GM20431 (cell line): ENCODE data around the gene PPP1R1B.

Source experiments
- in situ Hi-C: fragments of 300-500 bp; cut with MseI, MboI; formaldehyde crosslinking; loops from one replicate; pipeline ENCODE4 v1.15.0; 2020; ENCODE audit warnings: low sequenced_read_pairs; ENCODE audit not compliant: unreplicated experiment

Gene PPP1R1B

GRCh38 chr17:39599665-39600231 is 27.0 kb upstream of the PPP1R1B start:
- in situ Hi-C loops = no loop called here

DNA sequence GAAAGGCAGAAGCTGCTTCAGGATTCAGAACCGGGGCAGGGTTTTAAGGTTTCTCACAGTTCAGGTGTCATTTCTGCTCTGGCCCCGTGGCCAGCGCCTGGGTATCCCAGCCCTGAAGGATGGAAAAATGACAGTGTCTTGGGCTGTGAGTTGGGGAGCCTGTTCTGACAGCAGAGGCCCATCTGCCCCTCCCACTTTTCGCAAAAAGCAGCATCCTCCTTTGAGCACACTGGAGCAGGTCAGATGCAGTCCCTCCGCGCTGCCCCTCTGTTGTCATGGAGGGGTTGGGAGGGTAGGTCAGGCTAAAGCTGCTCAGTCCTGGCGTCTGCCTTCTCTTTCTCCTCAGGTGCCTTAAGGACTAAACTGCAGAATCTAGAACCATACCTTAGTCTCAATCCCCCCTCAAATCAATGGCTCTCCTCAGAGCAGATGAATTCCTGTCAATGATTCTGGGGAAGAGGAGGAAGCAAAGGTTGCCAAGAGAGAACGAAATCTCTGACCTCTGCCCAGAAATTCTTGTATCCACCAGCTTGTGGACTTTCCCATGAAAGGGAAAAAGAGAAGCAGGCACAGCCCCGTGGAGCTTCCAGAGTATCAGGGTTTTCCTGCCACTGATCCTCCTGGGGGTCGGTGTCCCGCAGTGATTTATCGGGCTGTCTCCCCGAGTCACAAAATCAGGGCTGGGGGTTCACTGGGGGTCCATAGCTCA is 26.3 kb upstream of the PPP1R1B start:
- in situ Hi-C loops = no loop called here

- in situ Hi-C loops = no loop called here
Measured at GRCh38 chr17:39600997-39601597, 25.7 kb upstream of the PPP1R1B start.

GRCh38 chr17:39601758-39602532 is 24.8 kb upstream of the PPP1R1B start:
- in situ Hi-C loops = no loop called here

GRCh38 chr17:39602533-39603303 is 24.0 kb upstream of the PPP1R1B start:
- in situ Hi-C loops = no loop called here

DNA sequence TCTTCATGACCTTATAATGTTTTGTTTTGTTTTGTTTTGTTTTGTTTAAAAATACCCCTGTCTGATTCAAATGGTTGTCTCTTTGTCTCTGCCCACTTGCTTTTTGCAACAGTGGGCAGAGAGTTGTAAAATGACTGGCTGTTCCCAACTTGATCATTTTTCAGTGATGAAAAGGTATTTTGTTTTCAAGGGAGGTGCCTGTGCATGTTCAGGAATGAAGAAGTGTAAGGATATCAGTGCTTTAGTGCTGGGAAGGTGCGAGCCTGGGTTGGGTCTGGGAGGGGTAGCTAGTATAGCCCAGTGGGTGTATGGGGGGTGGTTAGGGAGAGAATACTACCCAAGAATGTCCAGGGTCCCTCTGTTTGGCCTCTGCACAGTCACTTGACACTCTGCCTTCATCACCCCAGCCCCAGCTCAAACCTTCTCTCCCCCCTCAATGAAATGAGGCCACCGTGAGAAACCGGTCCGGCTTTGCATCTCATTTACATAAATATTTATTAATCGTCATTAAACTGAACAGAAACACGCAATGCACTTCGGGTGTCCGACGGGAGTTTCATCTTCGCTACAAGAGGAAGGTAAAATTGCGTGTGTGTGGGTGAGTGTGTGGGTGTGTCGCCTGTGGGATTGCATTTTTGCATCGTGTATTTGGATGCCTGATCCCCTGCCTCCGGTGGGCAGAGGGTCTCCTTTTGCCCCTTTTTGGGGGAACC is 23.3 kb upstream of the PPP1R1B start:
- in situ Hi-C loops = no loop called here

- in situ Hi-C loops = no loop called here
Measured at GRCh38 chr17:39604911-39605491, 21.8 kb upstream of the PPP1R1B start.

DNA sequence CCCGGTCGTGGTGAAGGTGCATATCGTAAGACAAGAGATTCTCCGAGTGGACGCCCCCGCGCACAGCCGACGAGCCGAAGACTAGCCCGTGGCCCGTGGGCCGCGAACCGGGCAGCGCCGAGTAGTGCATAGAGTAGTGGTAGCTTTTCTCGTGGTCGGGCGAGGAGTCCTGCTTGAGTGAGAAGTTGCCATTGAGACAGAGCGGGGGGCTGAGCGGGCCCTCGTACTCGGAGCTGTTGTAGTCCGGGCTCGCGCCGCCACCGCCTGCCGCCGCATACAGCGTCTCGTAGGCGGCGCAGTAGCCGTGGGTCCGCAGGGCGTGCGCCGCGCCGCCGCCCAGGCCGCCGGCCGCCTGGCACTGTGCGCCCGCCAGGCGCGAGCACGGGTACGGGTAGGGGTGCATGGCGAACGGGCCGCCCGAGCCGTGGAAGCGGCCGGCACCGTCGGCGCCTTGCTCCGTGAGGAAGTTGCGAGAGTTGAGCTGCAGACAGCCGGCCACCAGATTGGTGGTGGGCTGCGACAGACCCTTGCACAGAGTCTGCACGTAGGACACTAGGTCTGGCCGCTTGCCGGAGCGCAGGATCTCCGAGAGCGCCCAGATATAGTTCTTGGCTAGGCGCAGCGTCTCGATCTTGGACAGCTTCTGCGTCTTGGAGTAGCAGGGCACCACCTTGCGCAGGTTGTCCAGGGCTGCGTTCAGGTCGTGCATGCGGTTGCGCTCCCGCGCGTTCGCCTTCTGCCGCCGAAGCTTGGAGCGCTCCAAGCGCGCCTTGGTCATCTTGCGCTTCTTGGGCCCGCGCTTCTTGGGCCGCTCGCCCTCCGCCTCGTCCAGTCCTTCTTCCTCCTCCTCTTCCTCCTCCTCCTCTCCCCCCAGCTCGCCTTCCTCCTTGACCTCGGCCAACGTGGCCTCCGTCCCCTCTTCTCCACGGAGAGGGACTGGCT is 21.0 kb upstream of the PPP1R1B start:
- in situ Hi-C loops = no loop called here

DNA sequence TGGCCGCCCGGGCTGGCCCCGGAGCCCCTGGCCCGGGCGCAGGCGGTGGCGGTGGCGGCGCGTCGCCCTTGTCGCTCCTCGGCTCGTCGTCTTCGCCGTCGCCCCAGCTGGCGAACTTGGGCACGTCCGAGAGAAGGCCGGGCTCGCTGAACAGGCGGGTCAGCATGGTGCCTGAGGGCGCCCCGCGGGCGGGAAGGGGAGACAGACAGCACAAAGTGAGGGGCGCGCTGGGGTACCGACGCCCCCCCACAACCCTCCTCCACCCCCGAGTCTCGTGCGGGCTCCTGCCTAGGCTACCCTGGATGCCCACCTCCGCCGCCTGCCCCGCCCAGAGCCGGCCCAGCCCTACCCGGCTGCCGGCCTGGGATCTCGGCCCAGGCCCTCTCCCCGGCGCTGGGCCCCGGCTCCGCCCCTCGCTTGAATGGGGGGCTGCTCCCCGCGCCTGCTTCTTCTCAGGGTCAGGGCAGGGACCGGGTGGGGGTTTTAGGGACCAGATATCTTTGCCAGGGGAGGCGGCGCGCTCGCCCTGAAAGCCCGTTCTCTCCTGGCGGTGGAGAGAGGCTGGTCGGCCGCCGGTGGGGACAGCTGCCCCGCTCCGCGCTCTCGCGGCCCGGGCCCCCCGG is 20.2 kb upstream of the PPP1R1B start:
- in situ Hi-C loops = no loop called here

DNA sequence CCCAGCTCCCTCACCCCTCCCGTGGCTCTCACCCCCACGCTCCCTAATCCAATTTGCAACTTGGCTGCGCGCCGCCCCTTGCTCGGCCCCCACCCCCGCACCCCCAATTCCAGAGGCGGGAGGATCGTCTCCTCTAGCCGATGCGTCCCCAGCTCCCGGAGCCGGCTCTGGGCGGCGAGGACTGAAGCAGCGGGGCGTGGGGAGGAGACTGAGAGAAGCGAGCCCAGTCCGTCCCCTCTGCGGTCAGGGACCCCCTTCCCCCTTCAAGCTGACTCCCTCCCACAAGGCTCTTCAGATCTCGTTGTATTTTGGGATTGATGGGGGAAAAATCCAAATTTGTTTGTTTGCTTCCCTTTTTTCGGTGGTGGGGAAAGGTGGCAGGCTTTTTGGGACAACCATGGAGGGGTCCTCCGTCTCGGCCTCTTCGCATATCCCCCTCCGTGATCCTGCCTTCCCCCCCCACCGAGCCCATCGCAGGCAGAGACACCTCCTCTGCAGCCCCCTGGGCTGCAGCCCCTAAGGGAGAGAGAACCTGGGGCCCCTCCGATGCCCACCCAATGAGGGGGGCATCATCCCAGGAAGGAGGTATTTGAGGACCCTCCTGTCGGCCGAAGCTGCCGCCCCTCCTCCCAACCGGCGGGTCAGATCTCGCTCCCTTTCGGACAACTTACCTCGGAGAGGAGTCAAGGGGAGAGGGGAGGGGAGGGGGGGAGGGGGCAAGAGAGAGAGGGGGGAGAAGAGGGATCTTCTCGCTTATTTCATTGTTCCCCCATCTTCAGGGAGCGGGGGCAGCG is 19.5 kb upstream of the PPP1R1B start:
- in situ Hi-C loops = no loop called here

DNA sequence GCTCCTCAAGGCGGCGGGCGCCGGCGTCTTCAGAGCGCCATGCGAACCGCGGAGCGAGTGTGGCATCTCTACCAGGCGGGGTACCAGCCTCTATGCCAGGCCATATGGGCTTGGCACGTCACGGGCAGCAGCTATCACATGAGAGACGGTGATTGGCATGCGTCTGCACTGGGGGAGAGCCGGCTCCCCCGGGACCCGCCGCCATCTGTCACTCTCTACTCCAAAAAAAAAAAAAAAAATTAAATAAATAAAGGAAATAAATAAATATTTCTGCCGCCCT is 19.0 kb upstream of the PPP1R1B start, which contains the start of gene NEUROD2:
TSS of gene NEUROD2 (minus strand) at position 70 of the 280 bp plus-strand sequence. CDS start 1,321 bp downstream, outside the sequence.
- in situ Hi-C loops = no loop called here

DNA sequence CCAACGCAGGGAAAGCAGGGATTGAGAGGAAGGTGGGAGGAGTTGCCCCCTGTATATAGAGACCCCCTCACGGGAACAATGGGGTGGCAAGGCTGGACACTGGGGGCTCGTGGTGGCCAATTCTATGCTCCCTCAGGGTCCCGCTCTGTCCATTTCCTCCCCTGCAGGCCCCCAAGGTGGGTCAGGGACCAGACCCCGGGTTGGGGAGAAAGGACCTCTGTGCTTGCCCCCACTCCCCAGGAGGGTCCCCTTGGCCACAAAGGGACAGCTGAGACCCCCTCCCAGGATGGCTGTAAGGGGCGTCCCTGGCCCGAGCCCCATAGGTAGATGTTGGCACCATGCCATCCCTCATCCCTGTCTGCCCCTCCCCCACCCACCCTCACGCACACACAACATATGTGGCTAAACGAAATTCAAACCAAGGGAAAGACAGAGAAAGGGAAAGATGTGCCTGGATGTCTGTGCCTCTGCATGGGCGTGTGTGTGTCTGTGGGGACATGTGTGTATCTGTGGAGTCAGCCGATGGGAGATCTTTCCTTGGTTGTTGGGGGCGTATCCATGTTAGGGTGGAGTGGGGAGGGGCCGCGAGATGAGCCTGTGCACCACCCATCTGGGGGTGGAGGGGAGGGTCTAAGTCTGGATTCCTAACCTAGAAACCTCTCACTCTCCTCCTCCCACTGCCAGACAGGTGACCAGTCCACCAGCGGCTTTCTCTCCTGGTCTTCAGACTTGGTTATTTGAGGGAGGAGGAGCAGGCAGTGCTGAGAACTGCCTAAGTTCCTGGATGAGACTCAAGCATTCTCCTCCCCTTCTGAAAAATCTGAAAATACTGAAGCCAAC is 18.4 kb upstream of the PPP1R1B start:
- in situ Hi-C loops = no loop called here

DNA sequence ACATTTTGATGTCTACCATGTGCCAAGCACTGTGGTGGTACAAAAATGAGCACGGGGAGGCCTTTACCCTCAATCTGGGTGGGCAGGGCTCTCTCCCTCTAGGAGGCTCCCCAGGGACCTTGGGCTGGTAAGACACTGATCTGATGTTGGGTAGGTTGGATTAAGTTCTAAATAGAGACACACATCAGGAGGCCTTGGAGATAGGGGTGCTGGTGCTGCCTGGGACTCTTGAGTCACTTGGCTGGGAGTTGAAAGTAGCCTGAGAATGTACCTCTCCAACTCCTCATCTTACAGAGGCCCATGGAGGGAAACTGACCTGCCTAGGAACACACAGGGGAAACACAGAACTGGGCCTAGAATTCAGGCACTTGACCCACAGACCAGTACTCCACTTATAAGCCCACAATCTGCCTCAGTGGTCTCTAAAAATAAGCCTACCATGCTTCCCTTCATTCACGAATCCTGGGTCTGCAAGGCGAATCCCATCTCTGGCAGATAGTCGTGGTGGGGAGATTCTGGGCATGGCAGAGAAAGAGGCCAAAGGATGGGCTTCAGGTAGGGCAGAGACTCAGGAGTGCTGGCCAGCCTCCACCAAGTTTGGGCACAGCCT is 17.2 kb upstream of the PPP1R1B start:
- in situ Hi-C loops = no loop called here

GRCh38 chr17:39611401-39612112 is 15.2 kb upstream of the PPP1R1B start:
- in situ Hi-C loops = no loop called here

DNA sequence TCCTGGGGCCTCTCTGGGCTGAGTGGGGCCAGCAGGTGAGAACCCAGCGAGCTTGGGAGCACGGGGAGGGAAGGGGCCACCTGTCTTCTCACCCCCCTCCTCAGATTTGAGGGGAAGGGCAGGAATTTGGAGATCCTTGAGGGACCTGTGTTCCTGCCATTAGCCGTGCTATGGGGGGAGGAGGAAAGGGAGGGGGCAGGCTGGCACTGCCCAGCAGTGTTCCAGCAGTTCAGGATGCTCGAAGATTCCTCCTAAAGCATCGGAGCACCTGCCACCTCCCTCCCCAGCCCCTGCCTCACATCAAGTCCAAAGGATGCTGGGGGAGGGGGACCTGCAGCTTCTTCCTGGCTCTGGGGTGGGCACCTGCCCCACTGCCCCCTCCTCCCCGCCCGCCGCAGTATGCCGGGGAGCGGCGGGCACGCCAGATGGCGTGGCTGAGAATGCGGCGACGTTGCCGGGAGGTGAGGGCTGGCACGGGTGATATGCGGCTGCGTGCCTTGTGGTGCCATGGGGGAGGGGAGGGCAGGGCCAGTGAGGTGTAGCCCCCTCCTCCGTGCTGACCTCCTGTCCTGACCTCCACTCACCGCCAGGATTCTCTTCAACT is 14.4 kb upstream of the PPP1R1B start:
- in situ Hi-C loops = no loop called here
